Retina (tissue), 1 donor: ENCODE measurements around the gene MFRP.

Experiments
- DNase-seq: peaks from one replicate; pipeline ENCODE4 v3.0.0-alpha.2; 2016

Gene MFRP

GRCh38 chr11:119336744-119337469 lies 9.6 kb downstream of the MFRP start:
- DNase-seq = no peak

GRCh38 chr11:119335655-119336543 lies 10.6 kb downstream of the MFRP start:
- no peak for DNase-seq

GRCh38 chr11:119335091-119335654 lies 11.3 kb downstream of the MFRP start:
- no peak for DNase-seq

- DNase-seq = peak; percentile 98
Measured at GRCh38 chr11:119334174-119334930, 12.2 kb downstream of the MFRP start, which contains the start of gene RNF26. Gene RNF26 (plus strand): TSS chr11:119334527. CDS start chr11:119335123, 596 bp downstream.

- no peak for DNase-seq
Measured at GRCh38 chr11:119332111-119332765, 14.3 kb downstream of the MFRP start.

- no peak for DNase-seq
Measured at GRCh38 chr11:119330237-119330636, 16.3 kb downstream of the MFRP start.

GRCh38 chr11:119329320-119329719 lies 17.2 kb downstream of the MFRP start:
- DNase-seq = no peak

GRCh38 chr11:119324189-119324588 lies 22.3 kb downstream of the MFRP start:
- DNase-seq = no peak

GRCh38 chr11:119323532-119324033 lies 22.9 kb downstream of the MFRP start:
- DNase-seq = peak; percentile 85

GRCh38 chr11:119322921-119323531 lies 23.5 kb downstream of the MFRP start:
- DNase-seq = no peak

GRCh38 chr11:119322360-119322739 lies 24.2 kb downstream of the MFRP start:
- no peak for DNase-seq

GRCh38 chr11:119320776-119321524 lies 25.6 kb downstream of the MFRP start:
- peak; percentile 80 for DNase-seq

GRCh38 chr11:119320240-119320775 lies 26.2 kb downstream of the MFRP start:
- DNase-seq = no peak

GRCh38 chr11:119319700-119320239 lies 26.7 kb downstream of the MFRP start:
- peak; percentile 43 for DNase-seq

GRCh38 chr11:119319136-119319699 lies 27.3 kb downstream of the MFRP start:
- DNase-seq = no peak

GRCh38 chr11:119318240-119319135 lies 28.0 kb downstream of the MFRP start:
- peak; percentile 76 for DNase-seq

GRCh38 chr11:119317592-119318239 lies 28.8 kb downstream of the MFRP start:
- no peak for DNase-seq
